Transverse colon (tissue), 3 donors: ENCODE results near the gene STXBP2.

ENCODE experiments used
- EP300 ChIP-seq: sonication (generic); formaldehyde crosslinking; IDR thresholded peaks from one replicate; pipeline ENCODE4 v1.6.1; 2017; ENCODE audit warnings: antibody characterized with exemption, low read depth
- TF ChIP-seq, protein P1 (sequence below), 5 experiments: fragments of 200-600 bp in 3 of 5; fragments of 450-650 bp in 2 of 5; sonication (generic) in 3 of 5; IDR thresholded peaks; 1 replicate in 2 of 5; 2 replicates in 3 of 5; pipeline ENCODE4 v1.5.1; 2016 to 2017; ENCODE audit warnings: antibody characterized with exemption in 5 of 5, inconsistent platforms in 3 of 5, mild to moderate bottlenecking in 2 of 5, moderate library complexity in 1 of 5

DNA sequence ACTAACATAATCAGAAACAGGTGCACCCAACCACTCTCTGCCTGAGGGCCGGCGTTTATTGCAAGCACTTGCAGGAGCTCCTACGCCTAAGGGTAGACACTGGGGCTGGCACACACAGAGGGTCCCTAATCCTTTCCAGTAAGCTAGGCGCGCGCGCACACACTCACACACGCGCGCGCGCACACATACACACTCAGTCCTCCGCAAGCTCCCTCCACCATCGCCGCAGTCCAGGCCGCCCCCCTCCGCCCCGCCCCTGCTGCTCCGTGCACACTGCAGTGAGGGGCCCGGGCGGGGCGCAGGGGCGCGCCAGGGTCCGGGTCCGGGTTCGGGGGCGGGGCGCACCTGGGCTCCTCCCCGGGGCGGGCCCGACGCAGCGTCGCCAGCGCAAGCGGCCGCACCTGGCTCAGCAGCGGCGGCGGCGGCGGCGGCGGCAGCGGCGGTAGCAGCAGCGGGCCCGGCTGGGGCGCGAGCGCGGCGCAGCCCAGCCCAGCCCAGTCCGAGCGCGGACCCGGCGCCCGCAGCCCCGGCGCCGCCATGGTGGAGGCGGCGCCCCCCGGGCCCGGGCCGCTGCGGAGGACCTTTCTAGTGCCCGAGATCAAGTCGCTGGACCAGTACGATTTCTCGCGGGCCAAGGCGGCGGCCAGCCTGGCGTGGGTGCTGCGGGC lies 41.3 kb upstream of the STXBP2 start, which contains the start of gene CAMSAP3:
- TF ChIP-seq, protein P1, sequence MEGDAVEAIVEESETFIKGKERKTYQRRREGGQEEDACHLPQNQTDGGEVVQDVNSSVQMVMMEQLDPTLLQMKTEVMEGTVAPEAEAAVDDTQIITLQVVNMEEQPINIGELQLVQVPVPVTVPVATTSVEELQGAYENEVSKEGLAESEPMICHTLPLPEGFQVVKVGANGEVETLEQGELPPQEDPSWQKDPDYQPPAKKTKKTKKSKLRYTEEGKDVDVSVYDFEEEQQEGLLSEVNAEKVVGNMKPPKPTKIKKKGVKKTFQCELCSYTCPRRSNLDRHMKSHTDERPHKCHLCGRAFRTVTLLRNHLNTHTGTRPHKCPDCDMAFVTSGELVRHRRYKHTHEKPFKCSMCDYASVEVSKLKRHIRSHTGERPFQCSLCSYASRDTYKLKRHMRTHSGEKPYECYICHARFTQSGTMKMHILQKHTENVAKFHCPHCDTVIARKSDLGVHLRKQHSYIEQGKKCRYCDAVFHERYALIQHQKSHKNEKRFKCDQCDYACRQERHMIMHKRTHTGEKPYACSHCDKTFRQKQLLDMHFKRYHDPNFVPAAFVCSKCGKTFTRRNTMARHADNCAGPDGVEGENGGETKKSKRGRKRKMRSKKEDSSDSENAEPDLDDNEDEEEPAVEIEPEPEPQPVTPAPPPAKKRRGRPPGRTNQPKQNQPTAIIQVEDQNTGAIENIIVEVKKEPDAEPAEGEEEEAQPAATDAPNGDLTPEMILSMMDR (IDR thresholded peaks at IDR 0.05), result no peak
- TF ChIP-seq EP300, result no peak
